Measurements from ENCODE around the gene RELN. TPM values are rescaled to one million over a fixed set of nuclear protein-coding genes. Genes with fewer than 3 reads are reported as not detected.

The RELN gene
- total RNA-seq, 1 experiment from 2014 or later = 0.31 TPM

DNA sequence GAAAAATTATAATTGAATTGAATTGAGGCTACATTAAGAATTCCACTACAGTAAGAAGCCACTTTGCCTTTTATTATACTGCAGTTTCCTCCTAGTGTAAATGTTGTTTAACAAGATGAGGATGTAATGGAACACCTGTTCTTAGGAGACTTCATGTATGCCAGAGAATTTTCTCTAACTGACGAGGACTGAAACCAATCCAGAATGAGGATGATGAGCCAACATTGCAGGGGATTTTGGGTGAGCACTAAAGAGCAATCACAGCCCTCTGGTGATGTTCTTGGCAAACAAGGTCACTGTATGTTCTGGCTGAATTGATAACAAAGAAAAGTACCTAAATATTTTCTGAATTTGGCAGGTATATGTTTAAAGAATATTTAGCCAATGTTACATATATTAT lies 60.9 kb downstream of the RELN start:
- intact Hi-C loops (cut with micrococcal nuclease; ENCODE audit: unreplicated experiment) = no loop called here
- BruUV-seq (replicated peaks) = no TSS peak
- Mint-ChIP-seq H3K9me3 (ENCODE audit: low read depth, unreplicated experiment) (no peaks in the 10 kb centered on the region), H3K36me3 (ENCODE audit: insufficient read depth, unreplicated experiment) (no peaks in the 10 kb centered on the region), H3K27ac (ENCODE audit: unreplicated experiment) (no peak overlapping the region), H3K4me1 (ENCODE audit: low read depth, unreplicated experiment) (no peaks in the 10 kb centered on the region), H3K27me3 (ENCODE audit: unreplicated experiment) (no peaks in the 10 kb centered on the region), H3K4me3 (ENCODE audit: low read depth, unreplicated experiment) (no peak overlapping the region)
- CTCF ChIA-PET = no interaction called here
- TF ChIP-seq, protein P1, sequence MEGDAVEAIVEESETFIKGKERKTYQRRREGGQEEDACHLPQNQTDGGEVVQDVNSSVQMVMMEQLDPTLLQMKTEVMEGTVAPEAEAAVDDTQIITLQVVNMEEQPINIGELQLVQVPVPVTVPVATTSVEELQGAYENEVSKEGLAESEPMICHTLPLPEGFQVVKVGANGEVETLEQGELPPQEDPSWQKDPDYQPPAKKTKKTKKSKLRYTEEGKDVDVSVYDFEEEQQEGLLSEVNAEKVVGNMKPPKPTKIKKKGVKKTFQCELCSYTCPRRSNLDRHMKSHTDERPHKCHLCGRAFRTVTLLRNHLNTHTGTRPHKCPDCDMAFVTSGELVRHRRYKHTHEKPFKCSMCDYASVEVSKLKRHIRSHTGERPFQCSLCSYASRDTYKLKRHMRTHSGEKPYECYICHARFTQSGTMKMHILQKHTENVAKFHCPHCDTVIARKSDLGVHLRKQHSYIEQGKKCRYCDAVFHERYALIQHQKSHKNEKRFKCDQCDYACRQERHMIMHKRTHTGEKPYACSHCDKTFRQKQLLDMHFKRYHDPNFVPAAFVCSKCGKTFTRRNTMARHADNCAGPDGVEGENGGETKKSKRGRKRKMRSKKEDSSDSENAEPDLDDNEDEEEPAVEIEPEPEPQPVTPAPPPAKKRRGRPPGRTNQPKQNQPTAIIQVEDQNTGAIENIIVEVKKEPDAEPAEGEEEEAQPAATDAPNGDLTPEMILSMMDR (IDR thresholded peaks at IDR 0.05; ENCODE audit: unreplicated experiment) = no peak
- no peak for DNase-seq

DNA sequence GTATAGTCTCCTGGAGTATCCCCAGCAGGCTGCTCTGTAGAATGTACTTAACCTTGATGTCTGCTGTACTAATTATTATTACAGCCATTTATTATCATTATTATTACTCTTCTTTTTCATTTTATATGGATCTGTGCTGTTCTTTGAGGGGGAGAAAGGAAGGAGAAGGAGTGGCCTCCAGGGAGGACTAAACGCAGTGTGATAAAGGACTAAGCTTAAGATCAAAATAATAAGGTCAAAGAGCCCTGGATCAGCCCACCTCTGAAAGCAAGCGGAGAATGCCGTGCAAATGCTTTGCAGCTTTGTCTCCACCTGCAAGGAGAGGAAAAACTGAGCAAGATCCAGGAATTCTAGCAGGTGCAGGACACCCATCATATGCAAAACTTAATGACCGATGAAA lies 65.3 kb downstream of the RELN start:
- H3K4me3 Mint-ChIP-seq (ENCODE audit: low read depth, unreplicated experiment) = no peak overlapping the region
- peaks cover 4% of the 10 kb centered on the region for H3K9me3 Mint-ChIP-seq (ENCODE audit: low read depth, unreplicated experiment)
- CTCF ChIA-PET = no interaction called here
- H3K36me3 Mint-ChIP-seq (ENCODE audit: insufficient read depth, unreplicated experiment) = no peaks in the 10 kb centered on the region
- DNase-seq = no peak
- intact Hi-C loops (cut with micrococcal nuclease; ENCODE audit: unreplicated experiment) = no loop called here
- no peaks in the 10 kb centered on the region for H3K4me1 Mint-ChIP-seq (ENCODE audit: low read depth, unreplicated experiment)
- H3K27ac Mint-ChIP-seq (ENCODE audit: unreplicated experiment) = no peak overlapping the region
- no TSS peak for BruUV-seq (replicated peaks)
- no peaks in the 10 kb centered on the region for H3K27me3 Mint-ChIP-seq (ENCODE audit: unreplicated experiment)
- TF ChIP-seq, protein P1 (IDR thresholded peaks at IDR 0.05; ENCODE audit: unreplicated experiment) = no peak

DNA sequence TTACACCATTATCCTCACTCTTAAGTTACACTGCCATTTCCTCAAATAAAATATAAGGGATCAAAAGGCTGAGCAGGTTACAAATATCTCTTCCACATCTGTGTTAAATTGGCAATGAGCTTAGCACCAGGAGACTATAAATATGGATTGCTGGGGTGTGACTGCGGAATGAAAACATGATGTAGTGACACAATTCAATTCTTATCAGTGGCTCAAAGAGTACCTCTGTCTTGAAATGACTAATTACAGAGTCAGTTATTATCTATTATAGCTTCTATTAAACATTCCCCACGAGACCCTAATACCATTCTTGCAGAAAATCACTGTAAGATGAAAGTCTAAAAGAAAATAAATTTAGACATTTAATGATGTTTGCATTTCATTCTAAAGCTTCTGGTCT lies 67.1 kb downstream of the RELN start:
- H3K9me3 Mint-ChIP-seq (ENCODE audit: low read depth, unreplicated experiment) = peaks cover 4% of the 10 kb centered on the region
- TF ChIP-seq, protein P1 (IDR thresholded peaks at IDR 0.05; ENCODE audit: unreplicated experiment) = no peak
- intact Hi-C loops (cut with micrococcal nuclease; ENCODE audit: unreplicated experiment) = no loop called here
- H3K36me3 Mint-ChIP-seq (ENCODE audit: insufficient read depth, unreplicated experiment) = no peaks in the 10 kb centered on the region
- DNase-seq = no peak
- CTCF ChIA-PET = interaction anchor here (0.7 kb wide), 1 partner anchor 209 kb away, joined by 4 read pairs; no protein-coding TSS in a partner anchor
- no peaks in the 10 kb centered on the region for H3K27me3 Mint-ChIP-seq (ENCODE audit: unreplicated experiment)
- no peak overlapping the region for H3K27ac Mint-ChIP-seq (ENCODE audit: unreplicated experiment)
- H3K4me3 Mint-ChIP-seq (ENCODE audit: low read depth, unreplicated experiment) = no peak overlapping the region
- H3K4me1 Mint-ChIP-seq (ENCODE audit: low read depth, unreplicated experiment) = no peaks in the 10 kb centered on the region
- no TSS peak for BruUV-seq (replicated peaks)

DNA sequence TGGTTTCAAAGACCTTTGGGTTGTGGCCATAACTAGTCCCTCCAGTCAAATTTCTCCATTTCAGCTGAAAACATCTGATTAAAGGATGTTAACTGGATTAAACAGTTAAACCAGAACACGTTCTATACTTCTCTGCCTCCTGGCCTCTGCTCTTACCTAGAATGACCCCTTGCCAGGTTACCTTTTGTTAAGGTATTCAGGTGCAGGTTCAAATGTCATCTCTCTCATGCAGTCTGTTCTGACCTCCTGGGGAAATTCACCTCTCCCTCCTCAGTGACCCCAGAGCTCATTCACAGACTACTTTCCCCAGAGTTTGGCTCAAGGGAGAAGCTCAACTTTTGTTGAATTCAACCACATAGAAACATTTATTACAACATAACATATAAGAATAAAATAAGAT lies 67.8 kb downstream of the RELN start:
- Mint-ChIP-seq H3K4me3 (ENCODE audit: low read depth, unreplicated experiment) (no peak overlapping the region), H3K27ac (ENCODE audit: unreplicated experiment) (no peak overlapping the region), H3K9me3 (ENCODE audit: low read depth, unreplicated experiment) (peaks cover 4% of the 10 kb centered on the region), H3K36me3 (ENCODE audit: insufficient read depth, unreplicated experiment) (no peaks in the 10 kb centered on the region), H3K4me1 (ENCODE audit: low read depth, unreplicated experiment) (no peaks in the 10 kb centered on the region), H3K27me3 (ENCODE audit: unreplicated experiment) (no peaks in the 10 kb centered on the region)
- intact Hi-C loops (cut with micrococcal nuclease; ENCODE audit: unreplicated experiment) = no loop called here
- CTCF ChIA-PET = no interaction called here
- no TSS peak for BruUV-seq (replicated peaks)
- TF ChIP-seq, protein P1 (IDR thresholded peaks at IDR 0.05; ENCODE audit: unreplicated experiment) = no peak
- DNase-seq = no peak

Data from Calu3 (cell line).